ENCODE measurements around the gene ITSN1.
"Not testable (repeated sequence)": the region's sequence is repeated elsewhere in the genome, so short reads cannot be mapped to it uniquely, and the experiment has no call there.

The ITSN1 gene

GRCh38 chr21:33859373-33860102 is 217.2 kb downstream of the ITSN1 start:
- DNase-seq = no peak
- Mint-ChIP-seq H3K9me3 (no peaks in the 10 kb centered on the region), H3K27me3 (no peaks in the 10 kb centered on the region), H3K36me3 (ENCODE audit: low read depth) (no peaks in the 10 kb centered on the region), H3K4me1 (ENCODE audit: low read depth) (no peaks in the 10 kb centered on the region), H3K4me3 (no peak overlapping the region), H3K27ac (no peak overlapping the region)

GRCh38 chr21:33860332-33860879 is 218.1 kb downstream of the ITSN1 start:
- Mint-ChIP-seq H3K27me3 (no peaks in the 10 kb centered on the region), H3K27ac (no peak overlapping the region), H3K9me3 (no peaks in the 10 kb centered on the region), H3K4me3 (no peak overlapping the region), H3K4me1 (ENCODE audit: low read depth) (no peaks in the 10 kb centered on the region), H3K36me3 (ENCODE audit: low read depth) (no peaks in the 10 kb centered on the region)
- DNase-seq = no peak

DNA sequence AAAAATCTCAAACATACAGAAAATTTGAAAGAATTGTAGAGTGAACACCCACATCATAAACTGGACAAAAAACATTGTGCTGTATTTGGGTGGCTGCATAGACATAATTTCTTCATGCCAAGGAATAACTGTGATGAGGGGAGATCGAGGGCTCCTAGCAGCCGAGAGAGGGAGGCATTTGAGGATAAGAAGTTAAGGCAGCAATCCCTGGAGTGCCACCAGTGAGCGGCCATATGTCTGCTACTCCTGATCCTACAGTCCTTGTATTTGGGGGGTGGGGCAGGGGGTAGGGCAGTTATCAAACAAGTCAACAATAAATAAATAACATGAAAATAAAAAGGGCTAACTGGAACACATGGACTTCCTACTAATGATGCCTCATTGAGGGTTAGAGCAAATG is 218.8 kb downstream of the ITSN1 start:
- Mint-ChIP-seq H3K27ac (no peak overlapping the region), H3K36me3 (ENCODE audit: low read depth) (no peaks in the 10 kb centered on the region), H3K4me1 (ENCODE audit: low read depth) (no peaks in the 10 kb centered on the region), H3K9me3 (no peaks in the 10 kb centered on the region), H3K27me3 (no peaks in the 10 kb centered on the region), H3K4me3 (no peak overlapping the region)
- DNase-seq = no peak

DNA sequence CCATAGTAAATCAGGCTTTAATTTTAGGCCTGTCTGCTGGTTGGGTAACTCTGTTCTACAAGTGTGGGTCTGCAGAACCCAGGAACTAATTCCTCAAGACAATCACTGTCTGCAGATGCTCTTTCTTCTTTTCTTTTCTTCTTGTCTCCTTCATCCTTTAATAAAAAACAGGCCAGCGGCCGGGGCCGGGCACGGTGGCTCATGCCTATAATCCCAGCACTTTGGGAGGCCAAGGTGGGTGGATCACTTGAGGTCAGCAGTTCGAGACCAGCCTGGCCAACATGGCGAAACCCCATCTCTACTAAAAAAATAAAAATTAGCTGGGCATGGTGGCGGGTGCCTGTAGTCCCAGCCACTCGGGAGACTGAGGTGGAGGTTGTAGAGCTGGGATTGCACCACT is 220.9 kb downstream of the ITSN1 start:
- not testable (repeated sequence) for H3K36me3 Mint-ChIP-seq (ENCODE audit: low read depth); H3K4me3 Mint-ChIP-seq; H3K27me3 Mint-ChIP-seq; H3K27ac Mint-ChIP-seq; H3K4me1 Mint-ChIP-seq (ENCODE audit: low read depth); H3K9me3 Mint-ChIP-seq; DNase-seq

DNA sequence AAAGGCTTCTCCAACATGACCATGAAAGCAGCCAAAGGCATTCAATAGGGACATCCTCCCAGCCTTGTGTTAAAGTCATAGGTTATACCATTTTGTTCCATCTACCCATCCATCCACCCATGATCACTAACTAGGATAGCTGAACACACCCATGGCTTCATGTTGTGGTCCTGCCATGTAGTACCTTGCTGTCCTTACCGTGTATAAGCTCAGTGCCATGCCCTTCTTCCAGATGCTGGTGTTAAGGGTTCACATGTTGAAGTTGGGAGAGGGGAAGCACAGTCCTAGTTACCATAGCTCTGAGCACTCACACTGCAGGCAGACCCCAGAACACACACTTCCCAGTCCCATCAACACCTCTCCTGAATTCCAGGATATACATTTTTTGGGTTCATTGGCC is 221.8 kb downstream of the ITSN1 start:
- DNase-seq = no peak
- Mint-ChIP-seq H3K9me3 (no peaks in the 10 kb centered on the region), H3K27me3 (peaks cover 2% of the 10 kb centered on the region), H3K4me3 (no peak overlapping the region), H3K4me1 (ENCODE audit: low read depth) (peaks cover 2% of the 10 kb centered on the region), H3K27ac (no peak overlapping the region), H3K36me3 (ENCODE audit: low read depth) (no peaks in the 10 kb centered on the region)

- Mint-ChIP-seq H3K4me3 (no peak overlapping the region), H3K27ac (no peak overlapping the region), H3K36me3 (ENCODE audit: low read depth) (no peaks in the 10 kb centered on the region), H3K4me1 (ENCODE audit: low read depth) (peaks cover 2% of the 10 kb centered on the region), H3K27me3 (peaks cover 2% of the 10 kb centered on the region), H3K9me3 (no peaks in the 10 kb centered on the region)
- DNase-seq = no peak
Observed at GRCh38 chr21:33865176-33865575, 222.9 kb downstream of the ITSN1 start.

DNA sequence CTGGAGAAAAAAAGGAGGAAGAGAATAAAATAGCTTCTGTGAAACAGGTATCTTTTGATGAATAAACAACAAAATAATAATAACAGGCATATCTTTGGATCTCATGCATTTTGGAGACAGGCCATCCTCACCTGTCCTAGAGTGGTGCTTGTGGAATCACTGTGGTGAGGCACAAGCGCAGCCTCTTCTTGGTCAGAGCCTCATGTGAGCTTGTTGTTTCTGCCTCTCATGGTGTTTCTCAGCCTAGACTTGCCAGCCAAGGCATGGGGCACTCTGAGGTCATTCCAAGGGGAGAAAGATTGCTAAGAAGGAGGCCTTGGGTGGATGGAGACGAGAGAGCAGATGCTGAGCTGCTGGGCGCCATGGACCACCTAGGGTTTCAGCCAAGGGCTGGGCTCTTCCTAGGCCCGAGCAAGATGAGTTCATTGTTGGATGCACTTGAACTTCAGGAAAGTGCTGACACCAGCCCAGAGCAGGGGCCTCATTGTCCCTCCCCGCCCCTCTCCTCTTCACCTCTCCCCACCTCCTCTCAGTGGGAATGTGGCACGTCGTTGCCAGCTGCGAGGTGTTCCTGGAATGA is 223.8 kb downstream of the ITSN1 start:
- DNase-seq = no peak
- Mint-ChIP-seq H3K9me3 (no peaks in the 10 kb centered on the region), H3K4me3 (no peak overlapping the region), H3K27ac (no peak overlapping the region), H3K4me1 (ENCODE audit: low read depth) (peaks cover 2% of the 10 kb centered on the region), H3K27me3 (peaks cover 2% of the 10 kb centered on the region), H3K36me3 (ENCODE audit: low read depth) (no peaks in the 10 kb centered on the region)

- H3K4me1 Mint-ChIP-seq (ENCODE audit: low read depth) = peaks cover 2% of the 10 kb centered on the region
- no peaks in the 10 kb centered on the region for H3K36me3 Mint-ChIP-seq (ENCODE audit: low read depth)
- peaks cover 2% of the 10 kb centered on the region for H3K27me3 Mint-ChIP-seq
- H3K27ac Mint-ChIP-seq = no peak overlapping the region
- no peaks in the 10 kb centered on the region for H3K9me3 Mint-ChIP-seq
- no peak overlapping the region for H3K4me3 Mint-ChIP-seq
- DNase-seq = no peak
Observed at GRCh38 chr21:33866826-33867225, 224.5 kb downstream of the ITSN1 start.

DNA sequence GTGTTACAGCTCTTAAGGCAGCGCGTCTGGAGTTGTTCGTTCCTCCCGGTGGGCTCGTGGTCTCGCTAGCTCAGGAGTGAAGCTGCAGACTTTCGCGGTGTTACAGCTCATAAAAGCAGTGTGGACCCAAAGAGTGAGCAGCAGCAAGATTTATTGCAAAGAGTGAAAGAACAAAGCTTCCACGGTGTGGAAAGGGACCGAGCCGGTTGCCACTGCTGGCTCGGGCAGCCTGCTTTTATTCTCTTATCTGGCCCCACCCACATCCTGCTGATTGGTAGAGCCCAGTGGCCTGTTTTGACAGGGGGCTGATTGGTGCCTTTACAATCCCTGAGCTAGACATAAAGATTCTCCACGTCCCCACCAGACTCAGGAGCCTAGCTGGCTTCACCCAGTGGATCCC is 225.6 kb downstream of the ITSN1 start:
- not testable (repeated sequence) for H3K9me3 Mint-ChIP-seq; H3K36me3 Mint-ChIP-seq (ENCODE audit: low read depth); H3K4me1 Mint-ChIP-seq (ENCODE audit: low read depth); H3K27me3 Mint-ChIP-seq; DNase-seq; H3K27ac Mint-ChIP-seq
- peak overlapping the region; percentile 29 for H3K4me3 Mint-ChIP-seq

GRCh38 chr21:33869873-33870272 is 227.6 kb downstream of the ITSN1 start:
- Mint-ChIP-seq H3K9me3 (no peaks in the 10 kb centered on the region), H3K4me3 (no peak overlapping the region), H3K36me3 (ENCODE audit: low read depth) (no peaks in the 10 kb centered on the region), H3K27ac (no peak overlapping the region), H3K4me1 (ENCODE audit: low read depth) (peaks cover 2% of the 10 kb centered on the region), H3K27me3 (peaks cover 2% of the 10 kb centered on the region)
- no peak for DNase-seq

GRCh38 chr21:33870768-33871167 is 228.5 kb downstream of the ITSN1 start:
- no peak for DNase-seq
- Mint-ChIP-seq H3K27me3 (peaks cover 2% of the 10 kb centered on the region), H3K4me1 (ENCODE audit: low read depth) (peaks cover 2% of the 10 kb centered on the region), H3K36me3 (ENCODE audit: low read depth) (no peaks in the 10 kb centered on the region), H3K27ac (no peak overlapping the region), H3K9me3 (no peaks in the 10 kb centered on the region), H3K4me3 (no peak overlapping the region)

- H3K27me3 Mint-ChIP-seq = peaks cover 2% of the 10 kb centered on the region
- no peak for DNase-seq
- no peaks in the 10 kb centered on the region for H3K36me3 Mint-ChIP-seq (ENCODE audit: low read depth)
Observed at GRCh38 chr21:33871171-33871570, 228.9 kb downstream of the ITSN1 start.

DNA sequence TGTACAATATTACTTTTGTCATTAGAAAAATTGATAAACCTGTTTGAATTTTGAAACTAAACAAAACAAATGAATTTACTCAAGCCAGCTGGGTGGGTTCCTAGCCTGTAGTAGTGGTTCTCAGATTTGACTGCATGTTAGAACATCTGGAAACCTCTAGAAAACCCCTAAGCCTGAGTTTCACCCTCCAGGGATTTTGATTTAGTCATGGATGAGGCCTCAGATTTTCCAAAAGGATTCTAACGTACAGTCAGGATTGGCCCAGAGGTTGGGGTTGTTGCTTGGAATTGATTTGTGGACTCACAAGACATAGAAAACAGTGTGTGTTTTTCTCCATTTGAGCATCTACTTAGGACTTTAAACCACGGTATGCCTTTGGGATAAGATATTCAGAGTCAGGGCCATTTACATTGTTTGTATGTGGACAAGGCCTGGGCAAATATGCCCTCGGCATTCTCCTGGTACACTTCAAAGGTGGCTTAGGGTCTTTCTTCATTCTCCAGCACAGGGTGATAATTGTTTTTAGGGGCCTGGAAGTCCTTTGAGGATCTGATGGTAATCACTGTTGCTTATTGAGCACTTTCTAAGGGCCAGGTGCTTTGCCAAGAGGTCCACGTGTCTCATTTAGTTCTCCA is 230.7 kb downstream of the ITSN1 start:
- Mint-ChIP-seq H3K36me3 (ENCODE audit: low read depth) (no peaks in the 10 kb centered on the region), H3K4me1 (ENCODE audit: low read depth) (no peaks in the 10 kb centered on the region), H3K27ac (no peak overlapping the region), H3K4me3 (no peak overlapping the region), H3K27me3 (no peaks in the 10 kb centered on the region), H3K9me3 (no peaks in the 10 kb centered on the region)
- DNase-seq = no peak

More at GRCh38 chr21:33871171-33871570, 228.9 kb downstream of the ITSN1 start:
- no peaks in the 10 kb centered on the region for H3K9me3 Mint-ChIP-seq
- no peak overlapping the region for H3K4me3 Mint-ChIP-seq
- H3K27ac Mint-ChIP-seq = no peak overlapping the region
- H3K4me1 Mint-ChIP-seq (ENCODE audit: low read depth) = peaks cover 2% of the 10 kb centered on the region

DNA sequence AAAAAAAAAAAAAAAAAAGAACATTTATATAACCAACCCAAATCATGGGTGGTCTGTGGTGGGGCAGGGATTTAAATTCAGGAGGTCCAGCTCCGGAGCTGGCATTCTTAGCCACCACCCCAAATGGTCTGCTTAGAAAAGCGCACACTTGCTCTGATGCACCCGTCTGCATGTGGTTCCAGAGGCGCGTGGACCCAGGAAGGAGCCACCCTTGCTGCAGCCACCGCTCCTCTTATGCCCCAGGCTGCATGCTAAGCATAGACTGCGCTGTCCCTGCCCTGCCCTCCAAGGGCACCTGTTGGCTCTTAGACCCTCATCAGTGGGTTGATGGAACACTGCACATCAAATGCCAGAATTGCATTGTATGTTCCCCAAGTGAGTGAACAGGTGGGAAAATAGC is 231.9 kb downstream of the ITSN1 start:
- H3K4me3 Mint-ChIP-seq = no peak overlapping the region
- H3K27ac Mint-ChIP-seq = no peak overlapping the region
- no peaks in the 10 kb centered on the region for H3K9me3 Mint-ChIP-seq

More for the DNA sequence above, 231.9 kb downstream of the ITSN1 start:
- no peaks in the 10 kb centered on the region for H3K4me1 Mint-ChIP-seq (ENCODE audit: low read depth)
- DNase-seq = no peak
- no peaks in the 10 kb centered on the region for H3K36me3 Mint-ChIP-seq (ENCODE audit: low read depth)
- H3K27me3 Mint-ChIP-seq = no peaks in the 10 kb centered on the region

Data from activated T-cell treated with anti-CD3 and anti-CD28 coated beads, Interleukin-2, amount 50 U/mL, for 24 hours (primary cell).